Esophagus muscularis mucosa (tissue), 4 donors: ENCODE measurements around the gene PLEKHA8. TPM values are rescaled to one million over a fixed set of nuclear protein-coding genes. Genes with fewer than 3 reads are reported as not detected.

Experiments
- DNase-seq: peaks from one replicate; pipeline ENCODE4 v3.0.0-alpha.2; 2017; ENCODE audit errors: extremely low spot score
- H3K27ac ChIP-seq, 4 donors: fragments of 200-600 bp; sonication (generic); replicated peaks in 1 of 4; 1 replicate in 3 of 4; 2 replicates in 1 of 4; pipeline ENCODE4 v1.5.1; 2016 to 2019; ENCODE audit warnings: mild to moderate bottlenecking in 1 of 4
- H3K27me3 ChIP-seq, 4 donors: fragments of 200-600 bp; sonication (generic); one replicate each; pipeline versions ENCODE4 v1.5.1 to v1.6.0; 2016 to 2019
- H3K36me3 ChIP-seq, 4 donors: fragments of 200-600 bp; sonication (generic); one replicate each; pipeline ENCODE4 v1.5.1; 2016 to 2019
- H3K4me1 ChIP-seq, 4 donors: fragments of 200-600 bp; sonication (generic); one replicate each; pipeline ENCODE4 v1.5.1; 2016 to 2019
- H3K4me3 ChIP-seq, 4 donors: fragments of 200-600 bp; sonication (generic); 1 replicate in 2 of 4; 2 replicates in 2 of 4; pipeline ENCODE4 v1.5.1; 2016 to 2019; ENCODE audit warnings: mild to moderate bottlenecking in 4 of 4, moderate library complexity in 1 of 4
- H3K9me3 ChIP-seq, 4 donors: fragments of 200-600 bp; sonication (generic); 1 replicate in 3 of 4; 2 replicates in 1 of 4; pipeline ENCODE4 v1.5.1; 2016 to 2019
- CTCF ChIP-seq, 3 experiments: fragments of 200-600 bp in 2 of 3; fragments of 450-650 bp in 1 of 3; sonication (generic) in 2 of 3; IDR thresholded peaks; one replicate each; pipeline ENCODE4 v1.5.1; 2017 to 2019; ENCODE audit warnings: antibody characterized with exemption in 3 of 3, mild to moderate bottlenecking in 2 of 3, moderate library complexity in 1 of 3
- EP300 ChIP-seq: sonication (generic); formaldehyde crosslinking; IDR thresholded peaks from one replicate; pipeline ENCODE4 v1.6.1; 2017; ENCODE audit warnings: antibody characterized with exemption
- POLR2A ChIP-seq: fragments of 450-650 bp; IDR thresholded peaks from one replicate; pipeline ENCODE4 v1.6.1; 2017; ENCODE audit warnings: antibody characterized with exemption, moderate library complexity, mild to moderate bottlenecking, low read depth
- POLR2AphosphoS5 ChIP-seq, 2 donors: sonication (generic); formaldehyde crosslinking; IDR thresholded peaks; one replicate each; pipeline ENCODE4 v1.6.1; 2017; ENCODE audit warnings: antibody characterized with exemption in 2 of 2
- WGBS: methylation state at CpG from one replicate; pipeline ENCODE4 v1.1.5; 2018; 5-methylcytosine and 5-hydroxymethylcytosine counted together
- intact Hi-C: fragments of 100-400 bp; cut with DNase I; formaldehyde crosslinking; loops from one replicate; pipeline ENCODE4 v1.15.1; 2023
- total RNA-seq, 4 donors: library from RNA; depleted of rRNA; stranded (reverse); fragments of >200 nt; gene quantifications; one replicate each; pipeline versions ENCODE4 v1.1.0 to v1.2.1, GENCODE V29; 2016

Gene PLEKHA8
- total RNA-seq, 4 donors from 2014 or later = 6.6 to 11.9 (median 10.2) TPM

DNA sequence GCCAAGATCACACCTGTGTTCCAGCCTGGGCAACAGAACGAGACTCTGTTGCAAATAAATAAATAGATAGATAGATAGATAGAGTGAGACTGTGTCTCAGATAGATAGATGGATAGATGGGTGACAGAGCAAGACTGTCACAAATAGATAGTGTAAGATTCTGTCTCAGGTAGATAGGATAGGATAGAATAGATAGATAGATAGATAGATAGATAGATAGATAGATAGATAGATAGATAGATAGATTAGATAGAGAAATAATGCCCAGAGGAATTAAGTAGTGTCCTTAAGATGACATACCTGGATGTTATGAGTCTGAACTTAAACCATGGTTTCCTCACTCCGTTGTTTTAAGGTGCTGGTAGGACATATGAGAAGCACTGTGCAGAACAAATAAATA, 8.0 kb downstream of the PLEKHA8 start:
- Histone ChIP-seq H3K27me3 (no peaks in the 10 kb centered on the region), H3K9me3 (no peaks in the 10 kb centered on the region), H3K4me1 (peaks cover 12 to 37% (median 29%) of the 10 kb centered on the region in 4 donors), H3K27ac (no peak overlapping the region), H3K4me3 (no peak overlapping the region), H3K36me3 (no peaks in the 10 kb centered on the region)
- DNase-seq = no peak
- intact Hi-C loops = no loop called here
- TF ChIP-seq POLR2A (no peak), POLR2AphosphoS5 (IDR thresholded peaks at IDR 0.05) (no peak), EP300 (no peak), CTCF (IDR thresholded peaks at IDR 0.05) (no peak)
- WGBS = 76% methylated on average over 2 of the region's 2 CpGs

DNA sequence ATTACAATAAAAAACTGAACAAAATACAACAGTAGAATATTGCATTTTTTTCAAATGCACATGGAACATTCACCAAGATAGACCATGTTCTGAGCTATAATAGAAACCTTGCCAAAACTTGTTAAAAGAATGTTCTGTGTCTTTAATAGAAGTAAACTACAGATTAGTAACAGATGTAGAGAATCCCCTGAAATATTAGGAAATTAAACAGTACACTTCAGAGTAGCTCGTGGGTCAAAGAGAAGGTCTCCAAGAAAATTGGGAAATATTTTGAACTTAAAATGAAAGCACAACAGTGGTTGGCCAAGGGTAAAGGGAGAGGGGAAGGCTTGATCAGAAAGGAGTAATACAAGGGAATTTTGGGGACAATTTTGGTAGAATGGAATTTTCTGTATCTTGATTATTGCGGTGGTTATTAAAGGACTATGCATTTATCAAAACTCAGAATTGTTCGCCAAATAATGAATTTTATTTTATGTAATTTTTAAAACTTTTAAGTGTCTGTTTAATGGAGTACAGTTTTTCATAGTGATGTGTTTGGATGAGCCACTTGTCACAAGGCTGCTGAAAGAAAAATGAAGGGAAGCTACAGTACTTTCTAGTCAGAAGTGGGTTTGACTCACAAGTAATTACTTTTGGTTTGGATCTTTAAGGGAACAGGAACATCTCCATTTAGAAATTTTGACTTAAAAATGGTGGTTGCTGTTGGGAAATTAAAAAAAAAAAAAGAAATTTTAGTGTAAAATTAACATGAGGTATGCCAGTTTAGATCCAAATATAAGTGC, 10.2 kb downstream of the PLEKHA8 start:
- Histone ChIP-seq H3K9me3 (no peaks in the 10 kb centered on the region), H3K27ac (peak overlapping the region in 1 of 4 donors; percentile 18), H3K27me3 (no peaks in the 10 kb centered on the region), H3K36me3 (no peaks in the 10 kb centered on the region), H3K4me1 (peaks cover 0 to 34% (median 20%) of the 10 kb centered on the region in 4 donors), H3K4me3 (no peak overlapping the region)
- intact Hi-C loops = no loop called here
- TF ChIP-seq POLR2A (no peak), POLR2AphosphoS5 (IDR thresholded peaks at IDR 0.05) (no peak), EP300 (no peak), CTCF (IDR thresholded peaks at IDR 0.05) (no peak)
- no peak for DNase-seq
- 80% methylated on average over 3 of the region's 3 CpGs for WGBS

GRCh38 chr7:30040938-30041337, 12.7 kb downstream of the PLEKHA8 start:
- Histone ChIP-seq H3K4me1 (peaks cover 0 to 34% (median 20%) of the 10 kb centered on the region in 4 donors), H3K27ac (no peak overlapping the region), H3K36me3 (peaks cover 0 to 10% (median 5%) of the 10 kb centered on the region in 4 donors), H3K4me3 (no peak overlapping the region), H3K27me3 (no peaks in the 10 kb centered on the region), H3K9me3 (no peaks in the 10 kb centered on the region)
- DNase-seq = no peak
- intact Hi-C loops = no loop called here
- TF ChIP-seq POLR2AphosphoS5 (IDR thresholded peaks at IDR 0.05) = no peak
- TF ChIP-seq POLR2A = no peak
- TF ChIP-seq EP300 = no peak
- no peak for TF ChIP-seq CTCF (IDR thresholded peaks at IDR 0.05)

GRCh38 chr7:30041526-30042269, 13.5 kb downstream of the PLEKHA8 start:
- DNase-seq = no peak
- Histone ChIP-seq H3K4me1 (peaks cover 0 to 34% (median 20%) of the 10 kb centered on the region in 4 donors), H3K27ac (no peak overlapping the region), H3K4me3 (no peak overlapping the region), H3K27me3 (no peaks in the 10 kb centered on the region), H3K36me3 (peaks cover 0 to 17% (median 13%) of the 10 kb centered on the region in 4 donors), H3K9me3 (no peaks in the 10 kb centered on the region)
- WGBS = 93% methylated on average over 4 of the region's 4 CpGs
- intact Hi-C loops = no loop called here
- TF ChIP-seq POLR2A = no peak
- no peak for TF ChIP-seq EP300
- TF ChIP-seq CTCF (IDR thresholded peaks at IDR 0.05) = no peak
- TF ChIP-seq POLR2AphosphoS5 (IDR thresholded peaks at IDR 0.05) = no peak
